ENCODE data around the gene NANOS1. TPM values are rescaled to one million over a fixed set of nuclear protein-coding genes. Genes with fewer than 3 reads are reported as not detected.
"Not testable (repeated sequence)": the region's sequence is repeated elsewhere in the genome, so short reads cannot be mapped to it uniquely, and the experiment has no call there.

The NANOS1 gene
- total RNA-seq, 1 donor from 2014 or later, result not detected

- Histone ChIP-seq H3K27ac (no peak overlapping the region), H3K9me3 (no peaks in the 10 kb centered on the region), H3K4me3 (no peak overlapping the region), H3K36me3 (no peaks in the 10 kb centered on the region), H3K4me1 (peaks cover 11% of the 10 kb centered on the region), H3K27me3 (no peaks in the 10 kb centered on the region)
- intact Hi-C loops (cut with DNase I), result no loop called here
- DNase-seq (ENCODE audit: extremely low spot score in 2 of 2), result no peak
- no peak for TF ChIP-seq CTCF (IDR thresholded peaks at IDR 0.05)
- TF ChIP-seq POLR2A (IDR thresholded peaks at IDR 0.05), result no peak
- TF ChIP-seq POLR2AphosphoS5 (IDR thresholded peaks at IDR 0.05; ENCODE audit: insufficient read depth in 1 of 2, low read depth in 1 of 2), result no peak
Observed at GRCh38 chr10:119024882-119025281, 4.6 kb upstream of the NANOS1 start.

- Histone ChIP-seq H3K9me3 (no peaks in the 10 kb centered on the region), H3K27ac (no peak overlapping the region), H3K4me3 (no peak overlapping the region), H3K36me3 (no peaks in the 10 kb centered on the region), H3K4me1 (peaks cover 11% of the 10 kb centered on the region), H3K27me3 (no peaks in the 10 kb centered on the region)
- DNase-seq (ENCODE audit: extremely low spot score in 2 of 2), result no peak
- intact Hi-C loops (cut with DNase I), result no loop called here
- TF ChIP-seq POLR2AphosphoS5 (IDR thresholded peaks at IDR 0.05; ENCODE audit: insufficient read depth in 1 of 2, low read depth in 1 of 2) (no peak), POLR2A (IDR thresholded peaks at IDR 0.05) (no peak), CTCF (IDR thresholded peaks at IDR 0.05) (no peak)
Observed at GRCh38 chr10:119025336-119025735, 4.2 kb upstream of the NANOS1 start.

GRCh38 chr10:119025776-119026175 lies 3.7 kb upstream of the NANOS1 start:
- Histone ChIP-seq H3K27me3 (no peaks in the 10 kb centered on the region), H3K4me3 (no peak overlapping the region), H3K4me1 (peaks cover 13% of the 10 kb centered on the region), H3K27ac (no peak overlapping the region), H3K36me3 (no peaks in the 10 kb centered on the region), H3K9me3 (no peaks in the 10 kb centered on the region)
- intact Hi-C loops (cut with DNase I), result no loop called here
- DNase-seq (ENCODE audit: extremely low spot score in 2 of 2), result no peak
- no peak for TF ChIP-seq POLR2A (IDR thresholded peaks at IDR 0.05)
- TF ChIP-seq POLR2AphosphoS5 (IDR thresholded peaks at IDR 0.05; ENCODE audit: insufficient read depth in 1 of 2, low read depth in 1 of 2), result no peak
- TF ChIP-seq CTCF (IDR thresholded peaks at IDR 0.05), result no peak

GRCh38 chr10:119026301-119027110 lies 3.0 kb upstream of the NANOS1 start:
- TF ChIP-seq POLR2AphosphoS5 (IDR thresholded peaks at IDR 0.05; ENCODE audit: insufficient read depth in 1 of 2, low read depth in 1 of 2) (no peak), CTCF (IDR thresholded peaks at IDR 0.05) (no peak), POLR2A (IDR thresholded peaks at IDR 0.05) (no peak)
- H3K36me3 ChIP-seq, result no peaks in the 10 kb centered on the region
- no peaks in the 10 kb centered on the region for H3K9me3 ChIP-seq
- intact Hi-C loops (cut with DNase I), result no loop called here
- no peaks in the 10 kb centered on the region for H3K27me3 ChIP-seq
- no peak overlapping the region for H3K4me3 ChIP-seq
- H3K27ac ChIP-seq, result no peak overlapping the region
- peaks cover 20% of the 10 kb centered on the region for H3K4me1 ChIP-seq
- DNase-seq (ENCODE audit: extremely low spot score in 2 of 2), result no peak

GRCh38 chr10:119028445-119028899 lies 1.0 kb upstream of the NANOS1 start:
- Histone ChIP-seq H3K27ac (peak overlapping the region; percentile 27), H3K4me1 (peaks cover 23% of the 10 kb centered on the region), H3K4me3 (peak overlapping the region; percentile 58 to 64)
- DNase-seq (ENCODE audit: extremely low spot score in 2 of 2); intact Hi-C loops (cut with DNase I); H3K27me3 ChIP-seq; H3K9me3 ChIP-seq; H3K36me3 ChIP-seq: not testable (repeated sequence)
